HEK293T (cell line): Measurements from ENCODE around the gene CLEC2A.

Experiments used
- ARNT ChIP-seq: fragments of 450-650 bp; IDR thresholded peaks from 2 replicates; pipeline ENCODE4 v1.6.1; 2017; ENCODE audit warnings: mild to moderate bottlenecking
- BHLHE40 ChIP-seq: fragments of 450-650 bp; IDR thresholded peaks from 2 replicates; pipeline ENCODE4 v1.6.1; 2016; ENCODE audit warnings: mild to moderate bottlenecking, moderate library complexity, borderline replicate concordance
- ELF4 ChIP-seq: fragments of 450-650 bp; IDR thresholded peaks from 2 replicates; pipeline ENCODE4 v1.6.1; 2017; ENCODE audit warnings: antibody characterized with exemption
- FOXM1 ChIP-seq: fragments of 450-650 bp; IDR thresholded peaks from 2 replicates; pipeline ENCODE4 v1.6.1; 2017; ENCODE audit warnings: mild to moderate bottlenecking, borderline replicate concordance
- NFRKB ChIP-seq: fragments of 450-650 bp; IDR thresholded peaks from 2 replicates; pipeline ENCODE4 v1.6.1; 2016; ENCODE audit warnings: mild to moderate bottlenecking, moderate library complexity
- SUZ12 ChIP-seq: fragments of 450-650 bp; IDR thresholded peaks from 2 replicates; pipeline ENCODE4 v1.6.1; 2016; ENCODE audit warnings: mild to moderate bottlenecking
- TARDBP ChIP-seq: fragments of 450-650 bp; IDR thresholded peaks from 2 replicates; pipeline ENCODE4 v1.6.1; 2016

DNA sequence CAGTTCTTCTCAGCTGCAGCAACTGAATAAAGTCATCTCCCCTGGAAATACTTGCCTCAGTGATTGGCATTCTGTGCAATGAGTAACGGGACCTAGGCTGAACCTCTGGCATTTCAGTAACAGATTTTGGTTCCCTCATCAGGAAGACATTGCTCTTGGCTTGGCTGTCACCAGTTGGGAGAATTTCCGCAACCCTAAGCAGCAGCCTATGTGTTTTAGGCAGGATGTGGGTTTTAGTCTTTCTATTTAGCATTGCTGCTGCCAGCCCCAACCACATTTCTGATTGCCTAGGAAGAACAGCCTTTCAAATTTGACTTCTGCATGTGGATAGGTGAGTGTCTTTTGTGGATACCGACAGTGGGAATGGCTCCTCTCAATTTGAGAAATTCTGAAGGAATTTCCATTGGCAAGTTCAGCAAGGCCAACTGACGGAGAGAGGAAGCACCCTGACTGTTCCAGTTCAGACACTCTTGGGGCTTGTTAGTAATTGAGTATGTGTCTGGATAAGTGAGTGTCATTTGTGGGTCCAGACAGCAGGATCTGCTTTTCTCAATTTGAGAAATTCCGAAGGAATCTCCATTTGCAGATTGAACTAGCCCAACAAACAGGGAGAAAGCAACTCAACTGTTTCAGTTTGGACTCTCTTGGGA, 19.0 kb upstream of the CLEC2A start:
- TF ChIP-seq BHLHE40 = no peak
- no peak for TF ChIP-seq ELF4
- no peak for TF ChIP-seq FOXM1
- no peak for TF ChIP-seq NFRKB
- TF ChIP-seq ARNT = no peak
- TF ChIP-seq SUZ12 = no peak
- TF ChIP-seq TARDBP = no peak
